ENCODE data around the gene OOEP.

OOEP gene

DNA sequence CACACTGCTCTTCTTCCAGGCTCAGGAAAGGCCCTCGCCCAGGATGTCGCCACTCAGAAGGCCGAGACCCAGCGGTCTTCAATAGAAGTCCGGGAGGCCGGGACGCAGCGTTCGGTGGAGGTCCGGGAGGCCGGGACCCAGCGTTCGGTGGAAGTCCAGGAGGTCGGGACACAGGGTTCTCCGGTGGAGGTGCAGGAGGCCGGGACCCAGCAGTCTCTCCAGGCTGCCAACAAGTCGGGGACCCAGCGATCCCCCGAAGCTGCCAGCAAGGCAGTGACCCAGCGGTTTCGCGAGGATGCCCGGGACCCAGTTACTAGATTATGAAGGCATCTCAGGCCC lies 6.2 kb downstream of the OOEP start:
- H2AFZ ChIP-seq (ENCODE audit: low read depth, low read length, severe bottlenecking), result no peak overlapping the region
- H3K9me3 ChIP-seq (ENCODE audit: insufficient read depth, low read length), result no peaks in the 10 kb centered on the region

DNA sequence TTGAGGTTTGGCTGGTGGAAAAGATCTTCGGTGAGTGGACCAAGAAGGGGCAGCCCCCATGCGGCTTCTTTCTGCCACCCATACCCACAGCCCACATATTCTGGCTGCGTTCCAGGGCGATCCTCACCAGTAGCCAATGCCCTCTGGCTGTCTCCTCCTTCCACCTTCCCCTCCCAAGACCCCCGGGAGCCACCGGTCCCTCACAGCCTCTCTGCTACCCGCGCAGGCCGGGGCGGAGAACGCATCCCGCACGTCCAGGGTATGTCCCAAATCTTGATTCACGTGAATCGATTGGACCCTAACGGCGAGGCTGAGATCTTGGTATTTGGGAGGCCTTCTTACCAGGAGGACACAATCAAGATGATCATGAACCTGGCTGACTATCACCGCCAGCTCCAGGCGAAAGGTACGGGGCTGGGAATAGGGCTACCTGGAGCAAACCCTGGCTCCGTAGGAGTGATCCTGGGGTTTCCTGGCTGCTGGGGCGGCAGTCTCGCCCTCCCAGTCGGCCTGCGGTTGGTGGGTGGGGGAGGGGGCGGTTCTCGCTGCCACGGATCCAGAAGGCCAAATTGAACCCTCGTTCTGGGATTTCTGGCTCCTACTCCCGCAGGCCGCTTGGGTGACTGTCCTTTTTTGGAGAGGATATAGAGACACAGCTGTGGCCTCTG lies 6.7 kb downstream of the OOEP start:
- Histone ChIP-seq H3K27me3 (ENCODE audit: low read length) (no peaks in the 10 kb centered on the region), H2AFZ (ENCODE audit: low read depth, low read length, severe bottlenecking) (no peak overlapping the region), H3K79me2 (ENCODE audit: insufficient read depth, low read length) (no peaks in the 10 kb centered on the region), H4K20me1 (ENCODE audit: low read depth, low read length) (no peaks in the 10 kb centered on the region), H3K27ac (ENCODE audit: low read depth, low read length) (no peak overlapping the region), H3K9me3 (ENCODE audit: insufficient read depth, low read length) (no peaks in the 10 kb centered on the region), H3K9ac (ENCODE audit: low read length) (no peak overlapping the region), H3K4me2 (ENCODE audit: low read depth, low read length, poor library complexity, severe bottlenecking) (no peak overlapping the region), H3K36me3 (ENCODE audit: low read length) (no peaks in the 10 kb centered on the region), H3K4me3 (ENCODE audit: insufficient read depth, low read length, poor library complexity, severe bottlenecking) (no peak overlapping the region), H3K9me2 (replicated peaks; ENCODE audit: insufficient read depth, low read length) (no peaks in the 10 kb centered on the region), H3F3A (ENCODE audit: insufficient read depth) (no peaks in the 10 kb centered on the region)
- no peak for TF ChIP-seq EZH2phosphoT487 (conservative IDR thresholded peaks at IDR 0.05; ENCODE audit: low read length)
- TF ChIP-seq, protein P1, sequence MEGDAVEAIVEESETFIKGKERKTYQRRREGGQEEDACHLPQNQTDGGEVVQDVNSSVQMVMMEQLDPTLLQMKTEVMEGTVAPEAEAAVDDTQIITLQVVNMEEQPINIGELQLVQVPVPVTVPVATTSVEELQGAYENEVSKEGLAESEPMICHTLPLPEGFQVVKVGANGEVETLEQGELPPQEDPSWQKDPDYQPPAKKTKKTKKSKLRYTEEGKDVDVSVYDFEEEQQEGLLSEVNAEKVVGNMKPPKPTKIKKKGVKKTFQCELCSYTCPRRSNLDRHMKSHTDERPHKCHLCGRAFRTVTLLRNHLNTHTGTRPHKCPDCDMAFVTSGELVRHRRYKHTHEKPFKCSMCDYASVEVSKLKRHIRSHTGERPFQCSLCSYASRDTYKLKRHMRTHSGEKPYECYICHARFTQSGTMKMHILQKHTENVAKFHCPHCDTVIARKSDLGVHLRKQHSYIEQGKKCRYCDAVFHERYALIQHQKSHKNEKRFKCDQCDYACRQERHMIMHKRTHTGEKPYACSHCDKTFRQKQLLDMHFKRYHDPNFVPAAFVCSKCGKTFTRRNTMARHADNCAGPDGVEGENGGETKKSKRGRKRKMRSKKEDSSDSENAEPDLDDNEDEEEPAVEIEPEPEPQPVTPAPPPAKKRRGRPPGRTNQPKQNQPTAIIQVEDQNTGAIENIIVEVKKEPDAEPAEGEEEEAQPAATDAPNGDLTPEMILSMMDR (IDR thresholded peaks at IDR 0.05; ENCODE audit: insufficient read depth, low read length, poor library complexity, severe bottlenecking), result no peak

More for the DNA sequence above, 6.2 kb downstream of the OOEP start:
- Histone ChIP-seq H3K9me2 (replicated peaks; ENCODE audit: insufficient read depth, low read length) (no peaks in the 10 kb centered on the region), H4K20me1 (ENCODE audit: low read depth, low read length) (no peaks in the 10 kb centered on the region), H3K4me3 (ENCODE audit: insufficient read depth, low read length, poor library complexity, severe bottlenecking) (no peak overlapping the region), H3K36me3 (ENCODE audit: low read length) (no peaks in the 10 kb centered on the region), H3K27ac (ENCODE audit: low read depth, low read length) (no peak overlapping the region), H3K27me3 (ENCODE audit: low read length) (no peaks in the 10 kb centered on the region), H3F3A (ENCODE audit: insufficient read depth) (no peaks in the 10 kb centered on the region), H3K4me2 (ENCODE audit: low read depth, low read length, poor library complexity, severe bottlenecking) (no peak overlapping the region), H3K79me2 (ENCODE audit: insufficient read depth, low read length) (no peaks in the 10 kb centered on the region), H3K9ac (ENCODE audit: low read length) (no peak overlapping the region)
- TF ChIP-seq, protein P1 (IDR thresholded peaks at IDR 0.05; ENCODE audit: insufficient read depth, low read length, poor library complexity, severe bottlenecking), result no peak
- no peak for TF ChIP-seq EZH2phosphoT487 (conservative IDR thresholded peaks at IDR 0.05; ENCODE audit: low read length)

DNA sequence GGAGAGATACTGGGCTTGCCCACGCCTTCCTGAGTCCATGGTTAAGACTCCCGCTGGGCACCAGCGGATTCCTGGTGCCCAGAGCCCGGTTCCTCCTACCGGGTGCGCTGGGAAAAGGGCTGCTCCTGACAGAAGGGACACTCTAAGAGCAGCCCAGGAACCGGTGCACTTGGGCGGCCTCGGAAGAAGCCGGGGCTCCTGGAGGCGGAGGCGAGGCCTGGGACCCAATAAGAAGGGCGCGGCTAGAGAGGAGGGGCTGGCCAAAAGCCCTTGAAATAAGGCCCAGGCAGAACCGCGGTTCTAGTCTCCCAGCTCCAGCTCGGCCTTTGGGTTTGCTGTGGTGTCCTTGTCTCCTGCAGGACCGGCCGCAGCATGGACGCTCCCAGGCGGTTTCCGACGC lies 7.3 kb downstream of the OOEP start, which contains the start of gene KHDC3L:
KHDC3L (plus strand) TSS at position 301 of the 400 bp plus-strand sequence; CDS start at position 373, 72 bp downstream.
- H3K36me3 ChIP-seq (ENCODE audit: low read length), result no peaks in the 10 kb centered on the region
- H3F3A ChIP-seq (ENCODE audit: insufficient read depth), result no peaks in the 10 kb centered on the region
- no peak within 1 kb of the TSS for H3K4me3 ChIP-seq (ENCODE audit: insufficient read depth, low read length, poor library complexity, severe bottlenecking)
- no peaks in the 10 kb centered on the region for H3K79me2 ChIP-seq (ENCODE audit: insufficient read depth, low read length)
- no peaks in the 10 kb centered on the region for H3K27me3 ChIP-seq (ENCODE audit: low read length)
- no peak within 1 kb of the TSS for H3K4me2 ChIP-seq (ENCODE audit: low read depth, low read length, poor library complexity, severe bottlenecking)
- no peaks in the 10 kb centered on the region for H3K9me2 ChIP-seq (replicated peaks; ENCODE audit: insufficient read depth, low read length)
- H3K27ac ChIP-seq (ENCODE audit: low read depth, low read length), result no peak within 1 kb of the TSS
- H4K20me1 ChIP-seq (ENCODE audit: low read depth, low read length), result no peaks in the 10 kb centered on the region
- no peak within 1 kb of the TSS for H3K9ac ChIP-seq (ENCODE audit: low read length)
- no peak within 1 kb of the TSS for H2AFZ ChIP-seq (ENCODE audit: low read depth, low read length, severe bottlenecking)
- TF ChIP-seq, protein P1 (IDR thresholded peaks at IDR 0.05; ENCODE audit: insufficient read depth, low read length, poor library complexity, severe bottlenecking), result no peak
- TF ChIP-seq EZH2phosphoT487 (conservative IDR thresholded peaks at IDR 0.05; ENCODE audit: low read length), result no peak
- H3K9me3 ChIP-seq (ENCODE audit: insufficient read depth, low read length), result no peaks in the 10 kb centered on the region
